ENCODE measurements around the gene GSTM5.
"Not testable (repeated sequence)": the region's sequence is repeated elsewhere in the genome, so short reads cannot be mapped to it uniquely, and the experiment has no call there.

- TF ChIP-seq CTCF (IDR thresholded peaks at IDR 0.05; ENCODE audit: low read length); EZH2 (IDR thresholded peaks at IDR 0.05; ENCODE audit: borderline replicate concordance, low read length): not testable (repeated sequence)
These were observed 33.4 kb upstream of the GSTM5 start for GRCh38 chr1:109678637-109679036.

Data from OCI-LY1 (cell line).